NCI-H82 (cell line): ENCODE measurements around the gene PRKCG.
A peak's percentile ranks its signal among the peaks of the same experiment; 100 is the strongest.
"Not testable (repeated sequence)": the region's sequence is repeated elsewhere in the genome, so short reads cannot be mapped to it uniquely, and the experiment has no call there.

ENCODE experiments used
- DNase-seq: peaks from one replicate; lab custom pipeline; 2025; lab: John Stamatoyannopoulos, UW

The PRKCG gene

DNA sequence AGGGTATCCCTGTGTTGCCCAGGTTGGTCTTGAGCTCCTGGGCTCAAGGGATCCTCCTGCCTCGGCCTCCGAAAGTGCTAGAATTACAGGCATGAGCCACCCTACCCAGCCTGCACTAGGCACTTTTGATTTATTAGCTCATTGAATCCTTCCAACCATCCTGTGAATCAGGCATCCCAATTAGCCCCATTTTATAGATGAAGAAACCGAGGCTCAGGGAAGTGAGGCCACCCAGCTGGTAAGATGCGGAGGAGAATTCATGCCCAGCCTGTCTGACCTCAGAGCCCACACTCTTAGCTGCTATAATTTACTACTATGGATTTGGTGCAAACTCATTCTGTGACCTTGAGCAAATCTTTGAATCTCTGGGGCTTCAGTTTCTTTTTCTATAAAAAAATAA lies 62.9 kb downstream of the PRKCG start:
- no peak for DNase-seq

DNA sequence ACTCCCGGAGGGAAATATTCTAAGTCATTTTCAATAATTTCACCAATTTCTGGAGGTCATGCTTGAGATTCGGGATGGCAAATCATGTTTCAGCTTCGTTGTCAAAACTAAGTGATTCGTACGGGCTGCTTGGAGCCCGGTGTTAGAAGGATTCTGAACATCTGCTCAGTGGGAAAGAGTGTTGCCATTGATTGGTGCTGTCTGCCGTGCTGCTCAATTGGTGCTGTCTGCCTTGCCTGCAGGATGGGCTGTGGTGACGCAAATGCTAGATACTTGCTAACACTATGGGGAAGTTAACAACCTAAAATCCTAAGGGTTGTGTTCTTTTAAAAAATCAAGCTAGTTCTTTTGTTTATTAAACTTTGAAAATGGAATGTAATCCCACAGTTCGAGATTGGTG lies 63.4 kb downstream of the PRKCG start:
- DNase-seq, result peak; percentile 16

DNA sequence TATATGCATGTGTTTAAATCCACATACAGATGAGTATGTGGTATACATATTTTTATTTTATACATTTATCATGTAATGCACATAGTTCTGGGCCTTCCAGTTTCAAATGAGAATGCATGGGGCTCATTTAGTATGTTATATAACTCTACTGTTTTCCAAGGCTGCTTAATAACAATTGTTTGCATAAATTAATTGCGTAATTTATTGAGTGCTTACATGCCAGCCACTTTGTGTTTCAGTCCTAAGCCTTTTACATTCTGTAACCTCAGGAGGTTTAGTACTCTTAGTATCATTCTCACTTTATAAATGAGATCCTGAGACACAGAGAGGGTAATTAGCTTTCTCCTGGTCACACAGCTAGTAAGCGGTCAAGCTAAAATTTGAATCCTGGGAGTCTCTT lies 64.0 kb downstream of the PRKCG start:
- DNase-seq, result no peak

DNA sequence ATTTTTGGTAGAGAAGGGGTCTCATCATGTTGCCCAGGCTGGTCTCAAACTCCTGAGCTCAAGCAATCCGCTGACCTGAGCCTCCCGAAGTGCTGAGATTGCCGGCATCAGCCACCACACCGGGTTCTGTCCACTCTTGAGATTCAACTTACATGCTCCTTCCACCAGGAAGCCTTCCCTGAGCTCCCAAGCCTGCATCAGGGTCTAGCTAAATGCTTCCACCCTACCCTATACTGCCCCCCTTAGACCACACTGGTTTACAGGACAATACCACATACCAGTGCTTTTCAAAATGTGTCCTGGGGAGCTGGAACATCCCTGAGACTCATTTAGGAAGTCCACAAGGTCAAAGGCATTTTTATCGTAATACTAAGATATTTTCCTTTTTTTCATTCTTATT lies 65.6 kb downstream of the PRKCG start:
- DNase-seq, result no peak

DNA sequence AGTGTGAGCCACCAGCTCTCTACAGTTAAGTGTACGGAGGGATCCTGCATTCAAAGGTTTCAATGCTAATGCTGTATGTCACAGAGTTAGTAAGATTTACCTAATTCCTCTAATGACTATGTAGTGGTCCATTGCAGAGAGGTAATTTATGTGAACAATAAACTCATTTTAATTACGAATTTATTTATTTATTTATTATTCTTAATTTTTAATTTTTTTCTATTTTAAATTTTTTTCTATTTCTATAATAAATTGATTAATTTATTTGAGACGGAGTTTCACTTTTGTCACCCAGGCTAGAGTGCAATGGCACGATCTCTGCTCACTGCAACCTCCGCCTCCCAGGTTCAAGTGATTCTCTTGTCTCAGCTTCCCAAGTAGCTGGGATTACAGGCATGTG lies 66.6 kb downstream of the PRKCG start:
- not testable (repeated sequence) for DNase-seq

DNA sequence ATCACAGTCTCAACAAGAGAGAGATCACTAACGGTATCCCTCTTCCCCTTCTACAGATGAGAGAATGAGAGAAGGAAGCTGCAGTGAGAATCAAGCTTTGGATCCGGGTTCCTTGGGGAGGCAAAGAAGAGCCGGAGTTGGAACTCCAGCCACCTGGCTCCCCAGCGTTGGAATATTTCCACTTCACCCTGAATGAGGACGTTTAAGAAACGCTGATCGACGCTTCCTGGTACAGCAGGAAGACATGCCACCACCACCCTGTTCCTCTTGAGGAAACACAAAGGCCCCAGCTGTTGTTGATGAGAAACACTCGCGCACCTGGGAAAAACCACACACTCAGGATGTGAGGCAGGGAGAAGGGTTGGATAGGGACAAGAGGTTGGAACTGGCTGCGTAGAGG lies 69.4 kb downstream of the PRKCG start:
- DNase-seq, result no peak

DNA sequence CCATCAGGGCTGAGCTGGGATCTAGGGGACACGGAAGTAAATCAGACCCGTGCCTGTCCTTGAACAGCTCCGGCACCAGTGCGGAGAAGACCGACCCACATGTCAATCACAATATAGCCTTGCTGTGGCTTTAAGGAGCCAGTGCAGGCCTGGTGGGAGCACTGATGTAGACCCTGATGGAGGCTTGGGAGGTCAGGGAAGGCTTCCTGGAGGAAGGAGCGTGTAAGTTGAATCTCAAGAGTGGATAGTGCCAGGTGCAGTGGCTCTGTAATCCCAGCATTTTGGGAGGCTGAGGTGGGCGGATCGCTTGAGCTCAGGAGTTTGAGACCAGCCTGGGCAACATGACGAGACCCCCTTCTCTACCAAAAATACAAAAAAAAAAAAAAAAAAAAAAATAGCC lies 70.0 kb downstream of the PRKCG start:
- no peak for DNase-seq

DNA sequence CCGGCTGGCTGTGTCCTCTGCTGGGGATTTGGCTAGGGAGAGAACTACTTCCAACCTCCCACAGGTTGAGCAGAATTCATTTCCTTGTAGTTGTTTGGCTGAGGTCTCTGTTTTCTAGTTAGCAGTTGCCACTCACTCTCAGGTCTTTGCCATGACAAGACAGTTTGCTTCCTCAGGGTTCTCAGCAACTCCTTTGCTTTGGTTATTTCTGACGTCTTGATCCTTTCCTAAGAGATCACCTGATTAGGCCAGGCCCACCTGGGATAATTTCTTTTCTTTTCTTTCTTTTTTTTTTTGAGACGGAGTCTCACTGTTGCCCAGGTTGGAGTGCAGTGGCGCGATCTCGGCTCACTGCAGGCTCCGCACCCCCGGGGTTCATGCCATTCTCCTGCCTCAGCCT lies 71.4 kb downstream of the PRKCG start:
- no peak for DNase-seq
